ENCODE results near the gene PIEZO2.

PIEZO2 gene

DNA sequence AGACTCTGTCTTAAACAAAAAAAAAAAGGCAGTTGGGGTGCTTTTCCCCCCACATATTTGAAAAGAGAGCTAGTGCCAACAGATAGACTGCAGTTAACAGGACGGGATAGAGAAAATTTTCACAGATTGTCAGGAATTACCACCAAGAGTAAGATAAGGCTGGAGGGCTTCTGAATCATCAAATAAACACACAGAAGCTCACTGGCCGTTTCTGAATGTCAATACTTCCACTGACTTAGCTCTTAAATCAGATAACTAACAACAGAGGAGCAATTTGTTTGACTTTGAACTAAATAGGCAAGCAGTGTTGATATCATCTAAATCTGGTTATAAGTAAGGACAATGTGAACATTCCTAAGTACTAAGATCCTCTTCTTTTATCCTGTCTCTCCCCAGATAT lies 34.7 kb downstream of the PIEZO2 start:
- TF ChIP-seq, protein P1, sequence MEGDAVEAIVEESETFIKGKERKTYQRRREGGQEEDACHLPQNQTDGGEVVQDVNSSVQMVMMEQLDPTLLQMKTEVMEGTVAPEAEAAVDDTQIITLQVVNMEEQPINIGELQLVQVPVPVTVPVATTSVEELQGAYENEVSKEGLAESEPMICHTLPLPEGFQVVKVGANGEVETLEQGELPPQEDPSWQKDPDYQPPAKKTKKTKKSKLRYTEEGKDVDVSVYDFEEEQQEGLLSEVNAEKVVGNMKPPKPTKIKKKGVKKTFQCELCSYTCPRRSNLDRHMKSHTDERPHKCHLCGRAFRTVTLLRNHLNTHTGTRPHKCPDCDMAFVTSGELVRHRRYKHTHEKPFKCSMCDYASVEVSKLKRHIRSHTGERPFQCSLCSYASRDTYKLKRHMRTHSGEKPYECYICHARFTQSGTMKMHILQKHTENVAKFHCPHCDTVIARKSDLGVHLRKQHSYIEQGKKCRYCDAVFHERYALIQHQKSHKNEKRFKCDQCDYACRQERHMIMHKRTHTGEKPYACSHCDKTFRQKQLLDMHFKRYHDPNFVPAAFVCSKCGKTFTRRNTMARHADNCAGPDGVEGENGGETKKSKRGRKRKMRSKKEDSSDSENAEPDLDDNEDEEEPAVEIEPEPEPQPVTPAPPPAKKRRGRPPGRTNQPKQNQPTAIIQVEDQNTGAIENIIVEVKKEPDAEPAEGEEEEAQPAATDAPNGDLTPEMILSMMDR (IDR thresholded peaks at IDR 0.05), result no peak

DNA sequence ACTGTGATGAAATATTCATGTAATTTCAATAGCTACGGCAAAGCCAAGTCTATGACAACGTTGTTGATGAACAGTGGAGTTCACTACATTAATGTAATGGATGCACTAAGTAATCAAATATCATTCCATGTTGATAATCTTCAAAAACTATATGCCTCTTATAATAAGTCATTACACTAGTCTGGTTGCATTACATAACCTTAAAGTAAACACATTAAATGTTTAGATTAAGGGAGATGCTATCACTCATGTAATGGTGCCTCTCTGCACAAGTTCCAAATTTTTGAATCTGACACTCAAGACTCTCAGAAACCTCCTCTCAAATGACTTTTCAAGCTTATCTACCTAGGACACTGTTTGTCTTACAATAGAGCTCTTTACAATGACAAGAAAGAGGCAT lies 35.4 kb downstream of the PIEZO2 start:
- TF ChIP-seq, protein P1 (IDR thresholded peaks at IDR 0.05), result no peak

DNA sequence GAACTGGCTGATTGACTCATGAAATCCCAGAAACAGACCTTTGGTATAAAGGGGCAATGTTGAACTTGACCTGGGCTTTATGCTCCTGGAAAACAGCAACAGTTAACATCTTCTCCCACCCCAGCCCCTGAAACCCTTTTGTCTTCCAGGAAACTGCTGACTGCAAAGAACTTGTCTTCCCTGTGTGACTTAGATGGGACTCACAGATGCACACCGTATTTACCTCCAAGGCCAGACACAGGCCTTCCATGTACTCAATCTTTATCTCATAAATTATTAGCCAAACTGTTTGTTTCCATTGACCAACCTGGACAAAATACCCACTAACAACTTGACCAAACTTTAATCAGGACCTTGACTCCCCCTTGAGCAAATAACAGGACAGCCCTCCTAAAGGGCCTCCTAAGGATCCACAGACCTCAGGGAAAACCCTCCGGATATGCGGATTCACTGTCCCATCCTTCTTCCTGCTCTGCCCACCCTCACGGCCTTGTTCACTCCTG lies 36.3 kb downstream of the PIEZO2 start:
- TF ChIP-seq, protein P1 (IDR thresholded peaks at IDR 0.05), result no peak

DNA sequence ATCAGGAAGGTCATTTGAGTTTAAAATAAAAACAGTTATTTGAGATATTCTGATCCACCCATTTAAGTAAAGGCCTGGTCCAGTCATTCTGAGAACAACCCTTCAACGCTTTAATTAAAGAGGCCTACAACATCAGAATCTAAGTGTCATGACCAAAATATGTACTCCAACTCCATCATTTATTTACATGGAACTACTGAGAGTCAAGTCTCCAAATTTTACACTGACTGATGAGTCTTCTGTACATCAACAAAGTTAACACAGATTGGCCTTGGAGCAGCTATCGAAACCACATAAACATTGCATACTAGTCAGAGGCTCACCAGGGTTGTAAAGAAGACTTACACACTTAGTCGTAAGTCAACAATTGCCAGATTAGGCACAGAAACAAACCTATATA lies 37.1 kb downstream of the PIEZO2 start:
- TF ChIP-seq, protein P1 (IDR thresholded peaks at IDR 0.05), result no peak

DNA sequence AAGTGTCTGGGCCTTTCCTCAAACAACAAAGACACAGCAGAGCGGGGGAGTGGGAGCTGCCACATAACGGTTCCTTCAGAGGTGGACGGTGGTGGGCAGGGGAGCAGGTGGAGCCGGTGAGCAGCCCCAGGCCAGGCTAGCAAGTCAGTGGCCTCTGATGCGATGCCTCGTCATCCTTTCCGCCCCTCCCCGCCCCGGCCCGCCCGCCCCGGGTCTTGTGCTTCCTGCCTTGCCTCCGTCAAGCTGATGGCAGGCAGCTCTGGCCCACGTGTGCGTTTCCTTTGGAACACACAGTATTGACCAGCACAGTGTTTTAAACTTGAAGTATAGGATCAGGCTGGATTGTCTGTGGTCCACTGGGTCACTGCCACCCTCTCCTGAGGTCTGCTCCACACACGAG lies 38.9 kb downstream of the PIEZO2 start:
- TF ChIP-seq, protein P1 (IDR thresholded peaks at IDR 0.05), result no peak

DNA sequence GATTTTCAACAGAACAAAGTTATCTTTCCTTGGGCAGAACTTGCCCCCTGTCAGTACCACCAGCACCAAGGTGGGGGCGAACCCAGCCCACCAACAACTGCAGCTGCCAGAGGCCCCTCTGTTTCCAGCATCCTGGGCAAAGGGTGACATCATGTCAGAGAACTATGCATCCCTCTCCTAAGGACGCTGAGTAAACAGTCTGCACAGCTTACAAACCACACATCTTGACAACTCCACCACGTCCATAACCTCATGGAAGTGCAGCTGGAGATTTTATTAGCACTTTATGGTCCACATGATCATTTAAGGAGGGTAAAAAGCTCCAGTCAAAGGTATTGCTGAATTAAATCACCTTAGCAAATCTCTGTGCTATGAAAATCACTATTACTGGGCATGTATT lies 40.4 kb downstream of the PIEZO2 start:
- TF ChIP-seq, protein P1 (IDR thresholded peaks at IDR 0.05), result no peak

DNA sequence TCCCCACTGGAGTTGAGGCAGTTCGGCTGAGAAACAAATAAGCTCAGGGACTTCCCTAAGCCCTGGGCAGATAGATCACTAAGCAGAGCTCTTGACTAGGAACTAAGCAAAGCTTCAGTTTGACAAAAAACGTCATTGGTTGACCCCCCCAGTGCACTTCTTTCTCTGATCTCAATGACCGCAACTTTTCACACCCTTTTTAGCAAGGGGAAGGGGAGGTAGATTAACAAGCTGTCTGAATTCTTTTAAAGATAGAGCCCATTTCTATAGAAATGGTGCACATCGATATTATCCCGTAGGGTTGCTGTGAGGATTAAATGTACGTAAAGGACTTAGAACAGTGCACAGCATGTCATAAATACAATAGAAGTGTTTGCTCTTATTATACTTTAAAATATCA lies 42.5 kb downstream of the PIEZO2 start:
- TF ChIP-seq, protein P1 (IDR thresholded peaks at IDR 0.05), result no peak

DNA sequence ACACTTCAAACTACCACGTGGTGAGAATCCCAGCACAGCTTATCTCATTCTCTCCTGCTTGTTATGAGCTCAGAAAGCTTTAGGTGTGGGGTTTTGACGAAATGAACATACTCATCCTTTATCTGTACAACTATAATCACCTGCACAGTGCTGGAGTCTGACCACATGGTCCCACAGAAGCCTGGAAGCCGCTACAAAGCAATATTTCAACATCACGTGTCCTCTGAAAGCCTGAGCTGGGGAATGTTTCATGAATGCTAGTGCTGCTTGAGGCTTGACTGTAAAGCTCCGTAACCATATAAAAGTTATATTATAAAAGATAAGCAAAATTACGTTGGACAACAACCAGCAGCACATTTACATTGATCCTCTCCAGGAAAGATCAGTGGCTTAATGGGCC lies 43.9 kb downstream of the PIEZO2 start:
- TF ChIP-seq, protein P1 (IDR thresholded peaks at IDR 0.05), result no peak
